Measurements from ENCODE around the gene QSER1. TPM values are rescaled to one million over a fixed set of nuclear protein-coding genes. Genes with fewer than 3 reads are reported as not detected.

The QSER1 gene
- total RNA-seq, 1 donor, result 38.1 TPM

DNA sequence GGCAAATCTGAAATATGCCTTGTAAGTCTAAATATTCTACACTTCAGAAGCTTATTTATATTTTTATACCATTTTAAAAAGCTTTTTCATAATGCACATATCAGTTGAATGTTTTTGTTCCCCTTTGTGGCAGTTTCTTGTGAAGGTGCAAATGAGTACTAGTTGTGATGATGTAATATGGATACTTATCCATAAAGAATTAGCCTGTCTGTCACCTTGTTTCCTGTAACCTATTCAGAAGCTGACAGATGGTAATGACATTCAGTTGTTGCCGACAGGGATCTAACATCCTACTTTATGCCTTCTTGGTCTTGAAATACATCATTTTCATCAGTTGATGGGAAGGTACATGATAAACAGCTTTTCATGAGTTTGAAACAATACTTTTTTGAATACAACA, 2.9 kb downstream of the QSER1 start:
- TF ChIP-seq CTCF (IDR thresholded peaks at IDR 0.05; ENCODE audit: insufficient read depth, low read length), result no peak
- no peak for DNase-seq (ENCODE audit: low read depth)
- no peak overlapping the region for H3K4me3 ChIP-seq (ENCODE audit: low read depth, low read length)

DNA sequence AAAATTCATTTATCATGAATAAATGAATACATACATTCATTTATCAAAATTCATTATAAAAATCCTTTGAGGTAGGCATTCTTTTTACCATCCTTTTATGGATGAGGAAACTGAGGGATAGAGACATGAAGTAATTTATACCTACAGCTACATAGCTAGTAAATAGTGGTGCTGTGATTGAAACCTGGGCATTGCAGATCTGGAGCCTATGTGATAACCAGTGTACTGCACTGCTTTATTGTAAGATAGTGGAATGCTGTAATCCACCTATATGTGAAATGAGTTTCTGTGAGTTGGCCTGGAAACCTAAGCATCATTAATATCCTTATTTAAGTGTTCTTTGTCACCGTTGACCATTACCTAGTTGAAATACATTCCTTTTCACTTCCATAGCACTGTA, 4.5 kb downstream of the QSER1 start:
- TF ChIP-seq CTCF (IDR thresholded peaks at IDR 0.05; ENCODE audit: insufficient read depth, low read length), result no peak
- DNase-seq (ENCODE audit: low read depth), result no peak
- H3K4me3 ChIP-seq (ENCODE audit: low read depth, low read length), result no peak overlapping the region

DNA sequence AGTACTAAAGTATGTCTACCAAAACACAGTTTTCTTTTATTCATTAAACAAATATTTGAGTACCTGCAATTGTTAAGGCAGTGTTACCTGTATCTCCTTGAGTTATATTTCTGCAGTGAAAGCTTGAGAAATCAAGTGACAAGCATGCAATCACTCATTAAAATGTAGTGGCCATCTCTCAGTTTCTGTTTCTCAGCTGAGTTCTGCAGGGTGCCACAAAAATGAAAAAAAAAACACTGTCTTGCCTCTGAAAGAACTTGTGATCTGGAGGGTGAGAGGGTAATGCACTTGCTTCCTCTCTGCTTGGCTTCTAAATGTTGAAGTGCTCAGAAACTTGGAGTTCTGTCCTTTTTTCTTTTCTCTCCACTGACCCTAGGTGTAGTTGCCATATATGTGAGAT, 6.8 kb downstream of the QSER1 start:
- no peak for DNase-seq (ENCODE audit: low read depth)
- TF ChIP-seq CTCF (IDR thresholded peaks at IDR 0.05; ENCODE audit: insufficient read depth, low read length), result no peak

GRCh38 chr11:32902089-32902665, 9.6 kb downstream of the QSER1 start:
- TF ChIP-seq CTCF (IDR thresholded peaks at IDR 0.05; ENCODE audit: insufficient read depth, low read length), result no peak
- no peak overlapping the region for H3K4me3 ChIP-seq (ENCODE audit: low read depth, low read length)
- DNase-seq (ENCODE audit: low read depth), result no peak

More for the DNA sequence above, 6.8 kb downstream of the QSER1 start:
- H3K4me3 ChIP-seq (ENCODE audit: low read depth, low read length), result no peak overlapping the region

GRCh38 chr11:32905028-32905667, 12.5 kb downstream of the QSER1 start:
- no peak for TF ChIP-seq CTCF (IDR thresholded peaks at IDR 0.05; ENCODE audit: insufficient read depth, low read length)
- DNase-seq (ENCODE audit: low read depth), result peak; percentile 10
- no peak overlapping the region for H3K4me3 ChIP-seq (ENCODE audit: low read depth, low read length)

DNA sequence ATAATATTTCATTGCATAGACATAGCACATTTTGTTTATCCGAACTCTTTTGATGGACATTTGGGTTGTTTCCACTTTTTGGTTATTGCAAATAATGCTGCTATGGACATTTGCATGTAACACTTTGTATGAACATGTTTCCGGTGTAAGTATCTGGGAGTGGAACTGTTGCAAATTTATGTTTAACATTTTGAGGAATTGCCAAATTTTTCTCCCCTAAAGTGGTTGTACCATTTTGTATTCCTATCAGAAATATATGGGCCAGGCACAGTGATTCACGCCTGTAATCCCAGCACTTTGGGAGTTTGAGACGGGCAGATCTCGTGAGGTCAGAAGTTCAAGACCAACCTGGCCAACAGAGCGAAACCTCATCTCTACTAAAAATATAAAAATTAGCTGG, 16.0 kb downstream of the QSER1 start:
- H3K4me3 ChIP-seq (ENCODE audit: low read depth, low read length), result no peak overlapping the region
- no peak for DNase-seq (ENCODE audit: low read depth)
- no peak for TF ChIP-seq CTCF (IDR thresholded peaks at IDR 0.05; ENCODE audit: insufficient read depth, low read length)

- TF ChIP-seq CTCF (IDR thresholded peaks at IDR 0.05; ENCODE audit: insufficient read depth, low read length), result no peak
- DNase-seq (ENCODE audit: low read depth), result no peak
- no peak overlapping the region for H3K4me3 ChIP-seq (ENCODE audit: low read depth, low read length)
Observed at GRCh38 chr11:32911413-32911812, 18.8 kb downstream of the QSER1 start.
